T-cell (primary cell): Measurements from ENCODE around the gene LCLAT1. TPM values are rescaled to one million over a fixed set of nuclear protein-coding genes. Genes with fewer than 3 reads are reported as not detected.

Experiments
- ATAC-seq, 4 experiments: fragments of 200-7000 bp in 3 of 4; fragments of 150-1000 bp in 1 of 4; cut with Tn5 transposase; replicated peaks in 1 of 4; 1 replicate in 3 of 4; 2 replicates in 1 of 4; pipeline ENCODE4 v1.10.0; 2021; ENCODE audit warnings: moderate library complexity in 3 of 4, mild to moderate bottlenecking in 2 of 4, moderate number of reproducible peaks in 1 of 4
- CTCF ChIA-PET, 2 donors: fragments of 300-600 bp; sonication (Branson Sonifier 250); formaldehyde crosslinking; loops; one replicate each; lab custom pipeline; 2022; ENCODE audit warnings: antibody characterized with exemption in 2 of 2; lab: Charles Lee
- POLR2A ChIA-PET, 2 donors: fragments of 300-600 bp; sonication (Branson Sonifier 250); formaldehyde crosslinking; loops; one replicate each; lab custom pipeline; 2022; ENCODE audit warnings: antibody characterized with exemption in 2 of 2; lab: Charles Lee
- DNase-seq, 35 experiments: peaks; one replicate each; pipeline versions ENCODE4 v3.0.0 to v3.0.0-alpha.2; 2013 to 2023
- H3K27ac ChIP-seq: one replicate; pipeline ENCODE4 v1.5.1; 2013; ENCODE audit warnings: low read length
- H3K27me3 ChIP-seq, 2 experiments: replicated peaks in 1 of 2; 1 replicate in 1 of 2; 2 replicates in 1 of 2; pipeline versions ENCODE4 v1.6.1 to v1.7.0; 2013; ENCODE audit warnings: low read length in 1 of 2, mixed read lengths in 1 of 2; ENCODE audit not compliant: control insufficient read depth in 2 of 2, insufficient read depth in 2 of 2; ENCODE audit errors: extremely low read depth in 1 of 2
- H3K36me3 ChIP-seq, 2 donors: 1 replicate in 1 of 2; 2 replicates in 1 of 2; pipeline versions ENCODE4 v1.6.1 to v1.7.0; 2013; ENCODE audit warnings: low read length in 1 of 2; ENCODE audit not compliant: control insufficient read depth in 2 of 2, insufficient read depth in 1 of 2; ENCODE audit errors: extremely low read depth in 1 of 2
- H3K4me1 ChIP-seq, 2 experiments: 1 replicate in 1 of 2; 2 replicates in 1 of 2; pipeline versions ENCODE4 v1.6.1 to v1.7.0; 2013; ENCODE audit warnings: low read length in 2 of 2, mixed read lengths in 1 of 2; ENCODE audit not compliant: insufficient read depth in 2 of 2, control insufficient read depth in 1 of 2; ENCODE audit errors: extremely low read depth in 1 of 2
- H3K4me3 ChIP-seq, 2 donors: 1 replicate in 1 of 2; 2 replicates in 1 of 2; pipeline versions ENCODE4 v1.5.1 to v1.7.0; 2013; ENCODE audit warnings: mild to moderate bottlenecking in 2 of 2, low read length in 1 of 2, moderate library complexity in 1 of 2; ENCODE audit not compliant: control insufficient read depth in 1 of 2; ENCODE audit errors: extremely low read depth in 1 of 2
- H3K9me3 ChIP-seq: 2 replicates; pipeline ENCODE4 v1.7.0; 2013
- H3K27ac Mint-ChIP-seq, 2 donors: one replicate each; pipeline ENCODE4 v1.8.0; 2020 to 2021; ENCODE audit warnings: mild to moderate bottlenecking in 2 of 2, mixed read lengths in 2 of 2
- H3K27me3 Mint-ChIP-seq, 2 donors: one replicate each; pipeline ENCODE4 v1.8.0; 2021 to 2022; ENCODE audit warnings: mixed read lengths in 2 of 2
- H3K36me3 Mint-ChIP-seq: one replicate; pipeline ENCODE4 v1.8.0; 2021; ENCODE audit warnings: mixed read lengths
- H3K4me1 Mint-ChIP-seq, 3 donors: one replicate each; pipeline ENCODE4 v1.8.0; 2020 to 2022; ENCODE audit warnings: mixed read lengths in 3 of 3, mild to moderate bottlenecking in 1 of 3
- H3K4me3 Mint-ChIP-seq, 3 donors: one replicate each; pipeline ENCODE4 v1.8.0; 2020 to 2022; ENCODE audit warnings: mild to moderate bottlenecking in 3 of 3, mixed read lengths in 3 of 3, moderate library complexity in 3 of 3
- H3K9me3 Mint-ChIP-seq, 3 donors: one replicate each; pipeline ENCODE4 v1.8.0; 2020 to 2022; ENCODE audit warnings: mixed read lengths in 3 of 3
- whole genome bisulfite sequencing: methylation state at CpG from one replicate; pipeline ENCODE4 v1.1.5; 2013; ENCODE audit warnings: missing lambda C conversion rate; ENCODE audit not compliant: insufficient coverage; 5-methylcytosine and 5-hydroxymethylcytosine counted together
- total RNA-seq, 35 experiments: library from RNA in 6 of 35; stranded (reverse) in 6 of 35; fragments of 120-200 nt in 1 of 35; gene quantifications; one replicate each; pipeline versions ENCODE4 v1.2.1 to v1.2.4 and lab custom pipeline; 2013 to 2026

Gene LCLAT1
- total RNA-seq, 5 donors from 2014 or later (not counting 1 experiment from before 2014, with no cell fraction given) = 13.8 to 33.0 (median 19.6) TPM

DNA sequence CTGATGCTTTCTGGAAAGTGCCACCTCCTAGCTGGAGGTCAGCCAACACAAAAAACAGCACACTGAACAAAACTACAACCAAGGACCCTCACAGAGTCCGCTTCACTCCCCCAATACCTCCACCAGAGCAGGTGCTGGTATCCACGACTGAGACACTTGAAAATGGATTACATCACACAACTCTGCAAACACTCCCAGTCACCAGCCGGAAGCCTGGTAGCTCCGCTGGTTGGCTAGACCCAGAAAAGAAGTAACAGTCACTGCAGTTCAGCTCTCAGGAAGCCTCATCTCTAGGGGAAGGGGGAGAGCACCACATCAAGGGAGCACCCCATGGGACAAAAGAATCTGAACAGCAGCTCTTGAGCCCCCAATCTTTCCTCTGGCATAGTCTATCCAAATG is 175.4 kb downstream of the LCLAT1 start:
- peaks cover 13 to 32% (median 19%) of the 10 kb centered on the region in 3 donors for H3K4me1 Mint-ChIP-seq
- peaks cover 0 to 3% of the 10 kb centered on the region in 2 donors for H3K36me3 ChIP-seq
- H3K27ac Mint-ChIP-seq = peak overlapping the region in 1 of 2 donors; percentile 18
- no peak overlapping the region for H3K4me3 ChIP-seq
- H3K9me3 ChIP-seq = no peaks in the 10 kb centered on the region
- H3K27ac ChIP-seq = no peak overlapping the region
- POLR2A ChIA-PET = interaction anchor here in 1 of 2 donors (0.7 kb wide), 1 partner anchor 71 kb away, joined by 3 read pairs; no protein-coding TSS in a partner anchor
- DNase-seq (peak in 18 of 35 experiments; percentile 1 to 29 (median 11)), ATAC-seq (peak in 3 of 4 experiments; percentile 56 to 78 (median 75))
- WGBS = 100% methylated on average over 1 of the region's 4 CpGs
- H3K4me1 ChIP-seq = no peaks in the 10 kb centered on the region
- CTCF ChIA-PET = interaction anchor here (0.7 kb wide), 2 partner anchors 219 to 730 kb away, joined by 5 read pairs; no protein-coding TSS in a partner anchor
- H3K27me3 Mint-ChIP-seq = no peaks in the 10 kb centered on the region
- peaks cover 23% of the 10 kb centered on the region for H3K36me3 Mint-ChIP-seq
- no peaks in the 10 kb centered on the region for H3K27me3 ChIP-seq
- H3K9me3 Mint-ChIP-seq = peaks cover 0 to 8% (median 0%) of the 10 kb centered on the region in 3 donors
- no peak overlapping the region for H3K4me3 Mint-ChIP-seq

DNA sequence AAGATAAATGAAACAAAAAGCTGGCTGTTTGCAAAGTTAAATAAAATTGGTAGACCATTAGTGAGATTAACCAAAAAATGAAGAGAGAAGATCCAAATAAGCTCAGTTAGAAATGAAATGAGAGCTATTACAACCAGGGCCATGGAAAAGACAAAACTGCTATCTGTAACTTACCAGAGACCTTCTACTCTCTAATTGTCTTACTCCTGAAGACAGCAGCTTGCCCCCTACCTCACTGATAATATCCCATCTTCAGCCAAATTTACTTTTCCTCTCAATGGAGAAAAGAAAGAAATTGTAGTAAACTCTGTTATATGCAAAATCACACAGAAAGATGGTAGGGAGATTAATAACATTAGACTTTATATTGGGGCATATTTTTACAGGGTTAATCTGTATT is 178.2 kb downstream of the LCLAT1 start:
- H3K4me3 ChIP-seq = no peak overlapping the region
- Mint-ChIP-seq H3K4me3 (no peak overlapping the region), H3K36me3 (peaks cover 23% of the 10 kb centered on the region), H3K9me3 (peaks cover 0 to 8% (median 0%) of the 10 kb centered on the region in 3 donors), H3K4me1 (peaks cover 26 to 53% (median 29%) of the 10 kb centered on the region in 3 donors), H3K27ac (no peak overlapping the region), H3K27me3 (no peaks in the 10 kb centered on the region)
- DNase-seq (no peak), ATAC-seq (no peak)
- CTCF ChIA-PET = no interaction called here
- no peak overlapping the region for H3K27ac ChIP-seq
- H3K36me3 ChIP-seq = peaks cover 0 to 3% of the 10 kb centered on the region in 2 donors
- POLR2A ChIA-PET = no interaction called here
- no peaks in the 10 kb centered on the region for H3K9me3 ChIP-seq
- H3K27me3 ChIP-seq = no peaks in the 10 kb centered on the region
- no peaks in the 10 kb centered on the region for H3K4me1 ChIP-seq

DNA sequence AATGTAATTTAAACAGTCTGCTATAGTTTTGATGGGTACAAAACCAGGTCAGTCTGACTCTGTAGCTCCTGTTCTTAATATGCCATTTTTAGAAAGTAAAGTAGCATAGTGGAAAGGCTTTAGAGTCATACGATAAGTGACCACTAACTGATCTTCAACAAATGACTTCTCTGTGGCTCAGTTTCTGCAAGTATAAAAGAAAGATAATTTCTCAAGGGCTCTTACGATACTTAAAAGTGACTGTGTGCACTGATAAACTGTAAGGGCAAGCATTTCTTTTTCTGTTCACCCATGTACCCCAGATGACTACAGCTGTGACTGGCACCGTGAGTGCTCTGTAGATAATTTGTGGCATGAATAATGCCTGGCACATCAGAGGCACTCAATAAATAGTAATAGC is 178.7 kb downstream of the LCLAT1 start:
- no peak overlapping the region for H3K4me3 Mint-ChIP-seq
- Histone ChIP-seq H3K4me1 (no peaks in the 10 kb centered on the region), H3K27me3 (no peaks in the 10 kb centered on the region), H3K4me3 (no peak overlapping the region), H3K9me3 (no peaks in the 10 kb centered on the region), H3K36me3 (peaks cover 0 to 3% of the 10 kb centered on the region in 2 donors), H3K27ac (no peak overlapping the region)
- H3K27ac Mint-ChIP-seq = no peak overlapping the region
- H3K27me3 Mint-ChIP-seq = no peaks in the 10 kb centered on the region
- peaks cover 23% of the 10 kb centered on the region for H3K36me3 Mint-ChIP-seq
- ChIA-PET POLR2A (no interaction called here), CTCF (no interaction called here)
- H3K4me1 Mint-ChIP-seq = peaks cover 31 to 58% (median 33%) of the 10 kb centered on the region in 3 donors
- no peak for DNase-seq
- peaks cover 0 to 8% (median 0%) of the 10 kb centered on the region in 3 donors for H3K9me3 Mint-ChIP-seq
- no peak for ATAC-seq
- WGBS = 100% methylated on average over 1 of the region's 3 CpGs

DNA sequence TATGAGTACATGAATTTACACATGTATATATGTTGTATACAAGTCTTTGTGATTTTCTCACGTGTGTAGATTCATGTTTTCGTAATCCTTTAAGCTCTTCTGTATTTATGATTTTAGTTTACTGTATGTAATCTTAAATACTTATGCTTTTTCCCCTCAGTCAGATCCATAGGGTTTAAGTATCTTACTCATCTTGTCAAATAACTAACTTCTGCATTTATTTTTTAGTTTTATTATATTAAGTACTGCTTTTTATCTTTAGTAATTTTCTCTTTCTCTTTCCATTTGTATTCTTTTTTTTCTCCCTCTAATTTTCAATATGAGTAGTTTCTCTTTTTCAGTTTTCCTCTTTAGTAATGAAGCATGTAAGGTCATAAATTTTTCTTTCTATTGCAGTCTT is 179.4 kb downstream of the LCLAT1 start:
- no peak overlapping the region for H3K4me3 ChIP-seq
- peaks cover 0 to 2% of the 10 kb centered on the region in 2 experiments for H3K4me1 ChIP-seq
- no peak for DNase-seq
- H3K36me3 ChIP-seq = peaks cover 0 to 2% of the 10 kb centered on the region in 2 donors
- Mint-ChIP-seq H3K4me1 (peaks cover 38 to 59% (median 39%) of the 10 kb centered on the region in 3 donors), H3K27ac (no peak overlapping the region), H3K9me3 (peaks cover 0 to 2% (median 0%) of the 10 kb centered on the region in 3 donors), H3K27me3 (no peaks in the 10 kb centered on the region), H3K4me3 (no peak overlapping the region), H3K36me3 (peaks cover 16% of the 10 kb centered on the region)
- no peaks in the 10 kb centered on the region for H3K9me3 ChIP-seq
- CTCF ChIA-PET = no interaction called here
- ATAC-seq = no peak
- H3K27me3 ChIP-seq = no peaks in the 10 kb centered on the region
- no peak overlapping the region for H3K27ac ChIP-seq
- POLR2A ChIA-PET = no interaction called here
- no CpG with 5 or more reads among the region's 2 CpGs for WGBS

DNA sequence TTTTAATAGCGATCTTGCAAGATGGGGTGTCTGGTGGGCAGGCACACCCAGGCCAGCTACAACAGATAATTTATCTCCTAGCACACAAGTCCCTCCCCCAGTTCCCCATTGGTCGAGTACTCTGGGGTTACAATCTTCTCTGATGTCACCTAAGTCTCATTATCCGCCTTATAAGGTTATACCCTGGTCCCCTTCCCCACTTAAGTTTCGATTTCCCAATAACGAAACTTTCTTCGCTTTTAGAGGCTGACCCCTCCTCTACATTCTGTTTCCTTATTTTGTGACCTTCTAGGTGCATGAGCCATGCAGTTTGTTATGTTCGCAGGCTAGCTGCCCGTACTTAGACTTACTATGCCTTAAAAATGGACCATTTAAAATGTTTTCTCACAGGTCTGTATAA is 180.1 kb downstream of the LCLAT1 start:
- ATAC-seq (no peak), DNase-seq (no peak)
- no peaks in the 10 kb centered on the region for H3K27me3 ChIP-seq
- H3K4me1 ChIP-seq = peaks cover 0 to 2% of the 10 kb centered on the region in 2 experiments
- H3K36me3 Mint-ChIP-seq = peaks cover 9% of the 10 kb centered on the region
- H3K4me1 Mint-ChIP-seq = peaks cover 35 to 64% (median 38%) of the 10 kb centered on the region in 3 donors
- 88% methylated on average over 6 of the region's 8 CpGs for WGBS
- H3K4me3 Mint-ChIP-seq = no peak overlapping the region
- no peaks in the 10 kb centered on the region for H3K9me3 Mint-ChIP-seq
- no peaks in the 10 kb centered on the region for H3K9me3 ChIP-seq
- CTCF ChIA-PET = no interaction called here
- H3K27ac Mint-ChIP-seq = no peak overlapping the region
- no peak overlapping the region for H3K27ac ChIP-seq
- H3K27me3 Mint-ChIP-seq = no peaks in the 10 kb centered on the region
- POLR2A ChIA-PET = no interaction called here
- H3K36me3 ChIP-seq = no peaks in the 10 kb centered on the region
- H3K4me3 ChIP-seq = no peak overlapping the region

DNA sequence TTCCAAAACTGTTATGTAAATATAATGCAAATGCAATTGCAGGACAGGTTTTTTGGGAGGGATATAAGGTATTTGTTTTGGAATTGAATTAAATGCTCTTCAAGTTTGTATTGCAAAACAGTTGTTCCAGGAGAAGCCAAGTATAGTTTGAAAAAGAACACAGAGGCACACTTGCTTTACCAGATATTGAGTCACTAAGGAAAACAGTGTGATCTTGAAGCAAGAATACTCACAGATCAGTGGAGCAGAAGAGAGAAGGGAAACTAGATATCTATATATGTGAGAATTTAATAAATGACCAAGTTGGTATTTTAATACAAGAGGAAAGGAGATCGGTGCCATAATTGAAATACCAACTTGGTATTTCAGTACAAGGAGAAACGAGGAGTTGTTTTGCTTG is 181.3 kb downstream of the LCLAT1 start:
- Histone ChIP-seq H3K27me3 (no peaks in the 10 kb centered on the region), H3K36me3 (no peaks in the 10 kb centered on the region), H3K9me3 (no peaks in the 10 kb centered on the region), H3K4me3 (no peak overlapping the region), H3K27ac (no peak overlapping the region), H3K4me1 (peaks cover 0 to 2% of the 10 kb centered on the region in 2 experiments)
- Mint-ChIP-seq H3K27me3 (no peaks in the 10 kb centered on the region), H3K27ac (no peak overlapping the region), H3K9me3 (no peaks in the 10 kb centered on the region), H3K4me3 (no peak overlapping the region), H3K4me1 (peaks cover 29 to 61% (median 36%) of the 10 kb centered on the region in 3 donors), H3K36me3 (peaks cover under 1% of the 10 kb centered on the region)
- POLR2A ChIA-PET = interaction anchor here in 1 of 2 donors (0.7 kb wide), 1 partner anchor 102 kb away, joined by 3 read pairs; no protein-coding TSS in a partner anchor
- CTCF ChIA-PET = no interaction called here
- DNase-seq = no peak
- no peak for ATAC-seq
- WGBS = 100% methylated on average over 2 of the region's 2 CpGs
